Effector CD4-positive, alpha-beta T cell (primary cell): ENCODE results near the gene DGLUCY.
"Not testable (repeated sequence)": the region's sequence is repeated elsewhere in the genome, so short reads cannot be mapped to it uniquely, and the experiment has no call there.

Experiments used
- DNase-seq: peaks from one replicate; pipeline ENCODE4 v3.0.0-alpha.2; 2020

DGLUCY gene

DNA sequence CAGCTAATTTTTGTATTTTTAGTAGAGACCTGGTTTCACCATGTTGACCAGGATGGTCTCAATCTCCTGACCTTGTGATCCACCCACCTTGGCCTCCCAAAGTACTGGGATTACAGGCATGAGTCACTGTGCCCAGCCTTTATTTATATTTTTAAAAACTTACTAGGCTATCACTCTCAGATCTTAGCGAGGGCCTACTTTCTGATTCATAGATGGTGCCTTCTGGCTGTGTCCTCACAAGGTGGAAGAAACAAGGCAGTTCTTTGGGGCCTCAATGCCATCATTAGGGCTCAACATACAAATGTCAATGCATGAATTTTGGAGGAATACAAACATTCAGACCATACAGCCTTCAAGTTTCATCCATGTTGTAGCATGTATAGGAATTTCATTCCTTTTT is 2.4 kb upstream of the DGLUCY start:
- no peak for DNase-seq

DNA sequence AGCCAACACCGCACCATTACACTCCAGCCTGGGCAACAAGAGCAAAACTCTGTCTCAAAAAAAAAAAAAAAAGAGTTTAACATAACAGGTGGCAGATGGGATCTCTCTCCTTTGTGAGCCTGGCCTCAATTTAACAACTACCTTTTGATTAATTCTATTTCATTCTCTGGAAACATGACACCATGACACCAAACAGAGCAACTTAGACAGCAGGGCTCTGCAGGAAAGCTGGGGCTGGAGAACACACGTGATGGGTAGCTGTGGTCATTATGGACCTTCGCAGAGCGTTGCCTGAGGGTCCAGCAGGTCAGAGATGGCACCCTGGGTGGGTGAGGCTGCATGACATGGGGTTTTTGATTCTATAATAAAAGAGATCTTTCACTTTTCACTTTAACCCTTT is 1.7 kb upstream of the DGLUCY start:
- DNase-seq: no peak

DNA sequence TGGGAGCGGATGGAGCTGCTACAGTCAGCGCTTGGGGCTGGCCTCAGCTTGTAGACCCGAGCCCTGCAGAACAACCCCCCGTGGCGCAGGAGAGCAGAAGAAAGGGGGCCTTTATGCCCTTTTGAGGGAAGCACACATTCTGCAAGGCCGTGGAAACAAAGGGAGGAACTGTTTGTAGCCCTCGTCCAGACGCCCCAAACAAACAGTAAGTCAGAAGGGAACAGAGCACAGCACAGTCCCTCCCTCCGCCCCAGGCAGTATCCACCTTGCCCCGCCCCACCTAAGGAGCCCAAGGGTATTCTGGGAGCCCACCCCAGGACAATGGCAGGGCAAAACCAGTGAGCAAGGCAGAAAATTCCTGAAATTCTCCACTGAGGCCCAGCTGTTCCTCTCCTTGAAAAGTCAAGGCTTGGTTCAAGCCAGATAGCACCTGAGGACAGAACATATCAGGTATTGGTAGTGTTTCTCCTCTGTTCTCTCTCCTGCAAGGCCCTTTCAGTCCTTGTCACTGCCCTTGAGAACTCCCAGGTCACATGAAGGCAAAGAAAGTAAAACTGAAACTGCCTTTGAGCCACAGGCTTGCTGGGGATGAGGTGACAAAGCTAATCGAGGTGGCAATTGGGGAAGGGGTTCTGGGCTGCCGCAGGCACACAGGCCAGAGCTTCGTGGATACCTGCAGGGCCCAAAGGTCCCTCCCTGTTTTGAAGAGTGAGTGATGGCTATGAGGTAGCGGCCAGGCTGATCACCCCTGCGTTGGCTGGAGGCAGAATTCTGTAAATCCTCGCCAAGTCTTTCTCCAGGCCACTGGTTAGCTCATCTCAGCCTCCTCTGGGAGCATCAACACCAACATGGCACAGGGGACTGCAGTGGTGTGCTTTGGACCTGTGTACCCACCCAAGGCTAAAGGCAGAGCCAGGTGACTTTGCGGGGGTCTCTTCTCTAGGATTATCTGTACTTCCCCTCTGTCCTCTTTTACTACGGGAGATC is 499 bp downstream of the DGLUCY start:
- peak; percentile 18 for DNase-seq

DNA sequence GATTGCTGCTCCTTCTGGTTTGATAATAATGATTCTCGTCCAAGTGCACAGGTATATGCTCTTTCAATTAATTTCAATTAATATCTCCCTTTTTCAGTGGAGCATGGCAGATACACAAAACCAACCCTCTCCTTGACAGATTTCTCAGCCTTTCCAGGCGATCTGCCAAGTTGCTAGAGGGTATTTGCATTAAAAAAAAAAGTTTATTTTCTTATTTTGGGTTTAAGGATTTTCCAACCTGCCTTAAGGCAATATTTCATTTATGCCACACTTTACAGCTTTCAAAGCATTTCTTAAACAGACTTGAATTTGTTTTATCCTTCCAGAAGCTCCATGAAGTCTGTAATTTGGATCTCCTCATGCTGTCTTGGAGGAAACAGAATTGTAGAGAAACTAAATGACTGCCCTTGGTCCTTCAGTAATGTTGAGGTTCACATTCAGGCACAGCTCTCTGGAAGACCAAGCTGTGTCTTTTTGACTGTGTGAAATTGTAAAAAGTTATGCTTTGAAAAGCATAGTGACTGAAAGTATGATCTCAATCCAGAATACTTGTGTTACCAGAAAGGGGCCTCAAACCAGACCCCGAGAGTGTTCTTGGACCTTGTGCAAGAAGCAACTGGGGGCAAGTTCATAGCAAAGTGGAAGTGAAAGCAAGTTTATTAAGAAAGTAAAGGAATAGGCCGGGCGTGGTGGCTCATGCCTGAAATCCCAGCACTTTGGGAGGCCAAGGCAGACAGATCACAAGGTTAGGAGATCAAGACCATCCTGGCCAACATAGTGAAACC is 2.3 kb downstream of the DGLUCY start:
- DNase-seq: no peak

DNA sequence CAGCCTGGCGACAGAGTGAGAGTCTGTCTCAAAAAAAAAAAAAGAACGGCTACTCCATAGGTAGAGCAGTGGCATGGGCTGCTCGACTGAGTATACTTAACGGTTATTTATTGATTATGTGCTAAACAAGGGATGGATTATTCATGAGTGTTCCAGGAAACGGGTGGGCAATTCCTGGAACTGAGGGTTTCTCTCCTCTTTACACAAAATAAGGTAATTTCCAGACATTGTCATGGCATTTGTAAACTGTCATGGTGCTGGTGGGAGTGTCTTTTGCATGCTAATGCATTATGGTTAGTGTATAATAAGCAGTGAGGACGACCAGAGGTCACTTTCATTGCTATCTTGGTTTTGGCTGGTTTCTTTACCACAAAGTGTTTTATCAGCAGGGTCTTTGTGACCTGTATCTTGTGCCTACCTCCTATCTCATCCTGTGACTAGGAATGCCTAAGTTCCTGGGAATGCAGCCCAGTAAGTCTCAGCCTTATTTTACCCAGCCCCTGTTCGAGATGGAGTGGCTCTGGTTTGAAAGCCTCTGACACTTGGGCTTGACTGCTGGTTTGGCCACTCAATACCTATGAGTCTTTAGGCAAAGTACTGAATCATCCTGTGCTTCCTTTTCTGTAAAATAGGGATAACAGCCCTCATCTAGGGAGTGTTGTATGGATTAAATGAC is 3.2 kb downstream of the DGLUCY start:
- DNase-seq: no peak

DNA sequence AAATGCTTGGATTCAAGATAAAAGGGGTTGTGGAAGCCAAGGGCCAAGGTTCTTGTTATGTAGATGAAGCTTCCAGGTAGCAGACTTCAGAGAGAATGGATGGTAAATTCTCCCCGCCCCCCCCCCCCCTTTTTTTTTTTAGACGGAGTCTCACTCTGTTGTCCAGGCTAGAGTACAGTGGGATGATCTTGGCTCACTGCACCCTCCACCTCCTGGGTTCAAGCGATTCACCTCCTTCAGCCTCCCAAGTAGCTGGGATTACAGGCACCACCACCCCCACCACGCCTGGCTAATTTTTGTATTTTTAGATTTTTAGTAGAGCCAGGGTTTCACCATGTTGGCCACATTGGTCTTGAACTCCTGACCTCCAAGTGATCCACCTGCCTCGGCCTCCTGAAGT is 4.1 kb downstream of the DGLUCY start:
- no peak for DNase-seq

DNA sequence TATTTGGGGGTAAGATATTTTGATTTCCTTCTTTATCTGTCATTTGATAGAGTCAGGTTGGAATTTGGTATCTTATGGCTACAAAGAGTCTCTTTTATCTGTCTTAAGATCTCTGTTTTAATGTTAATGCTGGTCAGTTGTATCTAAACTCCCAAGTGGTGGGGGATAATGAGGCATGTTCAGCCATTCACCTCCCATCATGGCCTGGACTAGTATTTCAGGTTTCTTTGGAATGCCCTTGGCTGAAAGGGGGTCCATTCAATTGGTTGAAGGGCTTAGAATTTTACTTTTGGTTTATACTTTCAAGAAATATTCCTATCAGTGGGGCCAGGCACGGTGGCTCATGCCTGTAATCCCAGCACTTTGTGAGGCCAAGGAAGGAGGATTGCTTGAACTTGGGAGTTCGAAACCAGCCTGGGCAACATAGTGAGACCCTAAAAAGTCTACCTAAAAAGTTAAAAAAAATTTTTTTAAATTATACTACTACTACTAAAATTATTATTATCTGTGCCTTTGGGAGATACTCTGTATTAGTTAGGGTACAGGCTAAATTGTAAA is 4.7 kb downstream of the DGLUCY start:
- DNase-seq: no peak

DNA sequence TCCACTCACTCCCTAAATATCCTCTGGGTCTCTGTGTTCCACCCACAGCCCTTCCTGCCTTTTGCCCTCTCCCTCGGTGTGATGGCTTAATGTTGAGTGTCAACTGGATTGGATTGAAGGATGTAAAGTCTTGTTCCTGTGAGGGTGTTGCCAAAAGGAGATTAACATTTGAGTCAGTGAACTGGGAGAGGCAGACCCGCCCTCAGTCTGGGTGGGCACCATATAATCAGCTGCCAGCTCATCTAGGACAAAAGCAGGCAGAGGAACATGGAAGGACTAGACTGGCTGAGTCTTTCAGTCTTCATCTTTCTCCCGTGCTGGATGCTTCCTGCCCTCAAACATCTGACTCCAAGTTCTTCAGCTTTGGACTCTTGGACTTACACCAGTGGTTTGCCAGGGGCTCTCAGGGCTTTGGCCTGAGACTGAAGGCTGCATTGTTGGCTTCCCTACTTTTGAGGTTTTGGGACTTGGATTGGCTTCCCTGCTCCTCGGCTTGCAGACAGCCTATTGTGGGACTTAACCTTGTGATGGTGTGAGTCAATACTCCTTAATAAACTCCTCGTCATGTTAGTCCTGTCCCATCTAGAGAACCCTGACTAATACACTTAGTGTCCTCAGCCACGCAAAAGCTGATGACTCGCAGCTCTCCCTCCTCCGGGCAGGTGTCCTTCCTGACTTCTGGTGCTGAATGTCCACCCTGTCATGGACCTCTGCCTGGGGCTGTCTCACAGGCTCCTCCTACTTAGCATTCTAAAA is 5.9 kb downstream of the DGLUCY start:
- no peak for DNase-seq

DNA sequence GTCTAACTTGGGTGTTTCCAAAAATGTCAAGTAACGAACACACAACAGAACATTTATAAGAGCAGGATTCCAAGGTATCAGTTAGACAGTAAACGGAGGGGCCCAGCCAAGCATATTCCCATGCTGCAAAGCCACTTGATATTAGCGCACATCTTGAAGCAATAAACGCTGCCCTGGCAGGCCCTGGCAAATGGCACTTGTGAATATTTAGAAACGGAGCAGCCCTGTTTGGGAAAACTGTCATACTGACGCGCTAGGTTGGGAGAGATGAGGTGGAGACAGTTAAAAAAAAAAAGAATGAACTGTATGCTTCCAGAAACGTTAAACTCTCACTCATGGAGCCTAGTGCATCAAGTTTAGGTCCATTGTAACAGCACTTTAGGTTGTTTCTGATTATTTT is 9.3 kb downstream of the DGLUCY start:
- no peak for DNase-seq

DNA sequence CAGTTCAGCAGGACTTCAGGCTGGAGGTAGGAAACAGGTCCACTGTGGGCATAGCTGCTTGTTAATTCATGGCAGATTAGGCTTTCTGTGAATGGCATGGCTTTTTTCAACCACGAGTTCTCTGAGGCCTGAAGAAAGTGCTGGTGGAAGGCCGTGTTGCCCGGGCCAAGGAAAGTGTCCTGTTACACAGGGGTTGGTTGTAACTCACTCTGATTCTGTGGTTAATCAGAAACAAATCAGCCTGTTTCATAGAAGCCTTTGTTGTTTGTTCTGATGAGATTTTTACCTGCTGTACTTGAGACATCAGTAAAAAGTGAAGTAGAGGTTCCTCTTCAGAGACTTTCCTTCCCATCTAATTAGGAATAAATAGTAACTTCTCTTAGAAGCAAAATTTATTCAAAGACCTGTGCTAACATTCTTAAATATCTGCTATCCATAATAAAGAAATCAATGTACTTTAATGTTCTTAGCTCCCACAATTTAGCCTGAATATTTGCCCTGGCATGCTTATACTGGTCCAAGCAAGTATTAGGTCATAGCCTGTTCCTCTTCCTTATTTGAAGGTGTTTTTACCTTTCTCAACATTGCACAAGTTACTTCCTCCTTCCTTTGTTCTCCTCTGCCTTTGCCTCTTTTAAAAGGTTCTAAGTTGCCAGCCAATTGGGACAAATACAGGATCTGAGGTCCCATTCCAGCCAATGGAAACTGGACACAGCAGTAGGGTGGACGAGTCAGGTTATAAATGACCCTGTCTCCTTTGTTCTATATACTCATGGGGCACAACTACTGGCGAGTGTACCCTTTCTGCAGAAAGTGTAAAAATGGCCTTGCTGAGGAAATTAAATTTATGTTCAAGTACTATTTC is 10.8 kb downstream of the DGLUCY start:
- DNase-seq: not testable (repeated sequence)

DNA sequence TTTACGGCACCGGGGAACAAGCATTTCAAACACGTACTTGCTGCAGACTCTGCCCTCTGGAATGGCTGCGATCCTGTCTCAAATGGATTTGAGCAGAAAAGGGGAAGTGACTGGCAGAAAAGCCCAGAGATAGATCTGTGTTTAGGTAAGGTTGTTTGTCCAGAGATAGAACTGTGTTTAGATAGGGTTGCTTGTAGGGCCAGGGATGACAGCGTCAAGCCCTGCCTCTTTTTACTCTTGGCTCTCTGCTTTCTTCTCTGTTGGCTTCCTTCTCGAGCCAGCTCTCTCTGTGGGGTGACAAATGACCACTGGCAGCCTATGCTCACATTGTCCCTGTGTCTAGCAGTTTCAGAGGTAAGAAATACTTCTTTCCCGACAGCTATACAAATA is 11.4 kb downstream of the DGLUCY start:
- no peak for DNase-seq

DNA sequence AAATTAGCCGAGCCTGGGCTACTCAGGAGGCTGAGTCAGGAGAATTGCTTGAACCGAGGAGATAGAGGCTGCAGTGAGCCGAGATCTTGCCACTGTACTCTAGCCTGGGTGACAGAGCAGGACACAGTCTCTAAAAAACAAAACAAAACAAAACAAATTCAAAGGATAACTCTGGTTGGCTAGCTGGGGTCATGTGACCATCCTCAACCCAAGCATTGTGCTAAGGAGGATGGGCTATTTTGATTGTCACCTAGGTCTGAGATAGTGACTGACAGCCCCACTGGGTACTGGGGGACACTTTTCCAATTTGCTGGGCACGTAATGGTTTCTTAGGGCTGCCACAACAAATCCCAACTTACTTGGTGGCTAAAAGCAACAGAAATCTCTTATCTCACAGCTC is 11.9 kb downstream of the DGLUCY start:
- no peak for DNase-seq

DNA sequence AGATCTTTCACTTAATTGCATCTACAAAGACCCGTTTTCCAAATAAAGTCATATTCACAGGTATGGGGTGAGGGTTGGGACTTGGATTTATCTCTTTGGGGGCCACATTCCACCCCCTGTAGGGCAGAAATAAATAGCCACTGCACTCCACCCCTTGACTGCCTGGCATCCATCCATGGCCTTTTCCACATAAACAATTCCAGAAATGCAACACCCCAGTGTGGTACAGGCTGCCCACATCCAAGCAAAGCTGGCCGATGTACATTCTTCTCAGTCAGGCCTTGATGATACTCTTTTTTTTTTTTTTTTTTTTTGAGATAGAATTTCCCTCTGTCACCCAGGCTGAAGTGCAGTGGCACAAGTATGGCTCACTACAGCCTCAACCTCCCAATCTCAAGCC is 12.9 kb downstream of the DGLUCY start:
- DNase-seq: no peak

DNA sequence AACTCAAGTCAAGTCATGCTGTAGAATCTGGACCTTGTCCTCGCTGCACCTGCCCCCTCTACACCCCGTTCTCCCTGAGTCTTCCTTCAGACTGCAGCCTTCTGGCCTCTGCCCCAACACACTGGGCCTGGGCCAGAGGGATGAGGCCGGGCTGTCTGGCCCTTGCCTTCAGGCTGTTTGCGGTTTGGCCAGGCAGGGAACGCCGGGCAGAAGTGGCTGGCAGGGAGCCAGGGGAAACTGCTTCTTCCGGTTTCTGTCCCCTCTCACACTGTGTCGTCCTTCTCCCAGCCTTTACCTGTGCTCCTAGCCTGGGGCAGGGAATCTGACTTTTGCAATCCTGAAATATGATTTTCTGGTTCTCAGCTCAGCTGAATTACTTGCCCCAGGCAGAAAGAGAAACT is 13.5 kb downstream of the DGLUCY start:
- no peak for DNase-seq

DNA sequence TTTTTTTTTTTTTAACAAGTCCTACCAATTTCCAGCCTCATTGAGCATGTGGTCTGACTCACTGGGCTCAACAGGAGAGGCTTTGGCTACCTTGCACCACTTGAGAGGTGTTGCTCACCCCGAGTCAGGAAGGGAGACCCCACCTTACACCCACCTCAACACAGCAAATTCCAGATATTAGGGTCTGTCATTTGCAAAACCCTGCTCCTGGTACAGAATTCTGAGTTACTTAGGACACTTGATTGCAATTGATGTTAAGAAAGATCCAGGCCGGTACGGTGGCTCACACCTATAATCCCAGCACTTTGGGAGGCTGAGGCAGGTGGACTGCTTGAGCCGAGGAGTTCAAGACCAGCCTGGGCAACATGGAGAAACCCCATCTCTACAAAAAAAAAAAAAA is 14.1 kb downstream of the DGLUCY start:
- no peak for DNase-seq

DNA sequence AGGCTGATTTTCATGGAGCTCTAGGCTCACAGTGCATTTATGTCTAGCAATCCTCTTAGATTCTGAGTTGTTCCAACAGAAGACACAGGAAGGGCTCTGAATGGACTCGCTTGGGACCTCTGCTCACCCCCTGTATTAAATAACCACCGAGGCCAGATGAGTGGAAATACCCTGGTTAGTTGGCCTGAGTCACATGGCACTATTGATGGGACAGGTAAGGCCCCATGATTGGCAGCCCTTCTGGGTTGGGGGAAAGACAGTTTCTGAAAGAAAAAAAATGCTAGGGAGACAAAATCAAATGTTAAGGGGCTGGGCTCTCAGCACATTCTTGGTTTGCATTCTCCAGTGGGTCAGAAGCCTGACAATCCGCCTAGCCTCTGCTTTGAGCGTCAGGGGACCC is 14.8 kb downstream of the DGLUCY start:
- no peak for DNase-seq

DNA sequence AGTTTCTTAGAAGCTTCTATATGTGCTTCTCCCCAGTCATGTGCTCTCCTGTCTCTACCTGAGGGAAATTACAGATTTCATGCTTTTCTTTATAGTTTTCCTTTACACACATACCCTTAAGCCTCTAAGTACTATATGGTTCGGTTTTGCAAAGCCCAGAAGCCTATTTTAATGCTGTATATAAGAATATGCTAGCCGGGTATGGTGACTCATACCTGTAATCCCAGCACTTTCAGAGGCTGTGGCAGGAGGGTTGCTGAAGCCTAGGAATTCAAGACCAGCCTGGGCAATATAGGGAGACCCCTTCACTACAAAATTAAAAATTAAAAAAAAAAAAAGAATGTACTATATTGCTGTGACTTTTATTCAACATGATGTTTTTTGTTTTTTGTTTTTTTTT is 15.4 kb downstream of the DGLUCY start:
- no peak for DNase-seq

DNA sequence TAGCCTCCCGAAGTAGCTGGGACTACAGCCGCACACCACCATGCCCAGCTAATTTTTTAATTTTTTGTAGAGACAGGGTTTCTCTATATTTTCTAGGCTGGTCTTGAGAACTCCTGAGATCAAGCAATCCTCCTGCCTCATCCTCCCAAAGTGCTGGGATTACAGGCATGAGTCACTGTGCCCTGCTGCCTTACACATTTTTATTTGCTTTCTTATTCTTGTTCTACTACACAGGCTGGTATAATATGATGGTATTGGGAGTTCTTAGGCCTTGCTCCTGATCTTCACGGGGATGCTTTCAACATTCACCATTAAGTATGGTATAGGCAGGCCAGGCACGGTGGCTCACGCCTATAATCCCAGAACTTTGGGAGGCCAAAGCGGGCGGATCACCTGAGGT is 21.2 kb downstream of the DGLUCY start:
- no peak for DNase-seq

DNA sequence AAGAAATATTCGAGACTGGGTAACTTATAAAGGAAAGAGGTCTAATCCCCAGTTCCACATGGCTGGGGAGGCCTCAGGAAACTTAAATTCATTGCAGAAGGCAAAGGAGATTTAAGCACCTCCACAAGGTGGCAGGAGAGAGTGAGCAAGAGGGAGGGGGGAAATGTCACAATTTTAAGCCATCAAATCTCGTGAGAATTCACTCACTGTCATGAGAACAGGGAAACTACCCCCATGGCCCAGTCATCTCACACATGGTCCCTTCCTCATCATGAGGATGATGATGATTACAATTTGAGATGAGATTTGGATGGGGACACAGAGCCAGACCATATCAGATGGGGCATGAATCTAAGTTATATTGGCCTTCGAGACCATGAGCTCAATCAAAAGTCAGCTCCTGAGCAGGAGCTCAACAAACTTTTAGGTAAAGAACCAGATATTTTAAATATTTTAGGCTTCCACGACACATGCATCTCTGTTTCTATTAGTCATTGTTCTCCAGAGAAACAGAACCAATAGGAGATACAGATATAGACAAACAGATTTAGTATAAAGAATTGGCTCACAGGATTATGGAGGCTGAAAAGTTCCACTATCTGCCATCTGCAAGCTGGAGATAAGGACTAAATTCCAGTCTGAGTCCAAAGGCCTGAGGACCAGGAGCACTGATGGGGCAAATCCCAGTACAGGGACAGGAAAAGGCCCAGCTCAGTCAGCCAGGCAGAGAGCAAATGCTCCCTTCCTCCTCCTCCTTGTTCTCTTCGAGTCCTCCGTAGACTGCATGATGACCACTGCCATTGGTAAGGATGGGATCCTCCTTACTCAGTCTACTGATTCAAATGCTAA is 24.9 kb downstream of the DGLUCY start:
- DNase-seq: peak; percentile 25

DNA sequence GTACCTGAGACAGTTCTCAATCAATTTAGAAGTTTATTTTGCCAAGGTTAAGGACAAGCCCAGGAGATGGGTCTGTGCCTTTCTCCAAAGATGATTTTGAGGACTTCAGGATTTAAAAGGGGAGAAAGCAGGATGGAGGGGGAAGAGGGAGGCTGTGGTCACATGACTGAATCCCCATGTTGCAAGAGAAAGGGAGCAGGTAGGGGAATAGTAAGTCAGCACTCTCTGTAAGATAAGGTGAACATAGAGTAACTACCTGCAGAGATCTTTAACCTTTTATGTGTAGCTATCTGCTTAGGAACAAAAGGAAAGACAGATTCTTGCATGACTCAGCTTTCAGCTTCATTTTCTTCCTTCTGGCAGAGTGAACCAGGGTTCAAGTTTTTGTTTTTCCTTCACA is 25.9 kb downstream of the DGLUCY start:
- DNase-seq: no peak
